ENCODE data around the gene SCRT2. TPM values are rescaled to one million over a fixed set of nuclear protein-coding genes. Genes with fewer than 3 reads are reported as not detected.
"Not testable (repeated sequence)": the region's sequence is repeated elsewhere in the genome, so short reads cannot be mapped to it uniquely, and the experiment has no call there.

Gene SCRT2
- total RNA-seq: not detected

- under 1% methylated on average over 20 of the region's 69 CpGs for WGBS
- peak within 1 kb of the TSS; percentile 24 to 38 (median 30) for H3K4me3 ChIP-seq
- peaks cover 20 to 24% (median 22%) of the 10 kb centered on the region in 4 donors for H3K4me1 ChIP-seq
- peaks cover 0 to 91% (median 38%) of the 10 kb centered on the region in 4 donors for H3K27me3 ChIP-seq
- DNase-seq (ENCODE audit: extremely low spot score): no peak
- no peak within 1 kb of the TSS for H3K27ac ChIP-seq (replicated peaks in 1 of 4)
- TF ChIP-seq POLR2AphosphoS5 (IDR thresholded peaks at IDR 0.05) (no peak), EP300 (IDR thresholded peaks at IDR 0.05) (no peak), CTCF (IDR thresholded peaks at IDR 0.05) (no peak), POLR2A (IDR thresholded peaks at IDR 0.05; ENCODE audit: low read depth) (no peak)
- H3K9me3 ChIP-seq: no peaks in the 10 kb centered on the region
- H3K36me3 ChIP-seq: no peaks in the 10 kb centered on the region
- intact Hi-C loops (cut with DNase I): no loop called here
Observed at GRCh38 chr20:675453-676314, at the start of gene SCRT2. SCRT2 (minus strand) TSS chr20:675802; CDS start chr20:675601, 201 bp downstream.

GRCh38 chr20:724797-725196, 49.2 kb upstream of the SCRT2 start:
- DNase-seq (ENCODE audit: extremely low spot score); intact Hi-C loops (cut with DNase I): not testable (repeated sequence)
- 92% methylated on average over 5 of the region's 7 CpGs for WGBS

GRCh38 chr20:723756-724155, 48.2 kb upstream of the SCRT2 start:
- intact Hi-C loops (cut with DNase I): no loop called here
- H3K4me3 ChIP-seq: no peak overlapping the region
- H3K36me3 ChIP-seq: no peaks in the 10 kb centered on the region
- H3K4me1 ChIP-seq: peaks cover 9 to 12% (median 11%) of the 10 kb centered on the region in 4 donors
- no peaks in the 10 kb centered on the region for H3K9me3 ChIP-seq
- DNase-seq (ENCODE audit: extremely low spot score): no peak
- H3K27me3 ChIP-seq: peaks cover 0 to 100% (median 26%) of the 10 kb centered on the region in 4 donors
- 84% methylated on average over 3 of the region's 8 CpGs for WGBS
- no peak for TF ChIP-seq POLR2AphosphoS5 (IDR thresholded peaks at IDR 0.05)
- TF ChIP-seq CTCF (IDR thresholded peaks at IDR 0.05): no peak
- no peak for TF ChIP-seq EP300 (IDR thresholded peaks at IDR 0.05)
- no peak for TF ChIP-seq POLR2A (IDR thresholded peaks at IDR 0.05; ENCODE audit: low read depth)
- H3K27ac ChIP-seq (replicated peaks in 1 of 4): no peak overlapping the region

More at GRCh38 chr20:724797-725196, 49.2 kb upstream of the SCRT2 start:
- H3K4me3 ChIP-seq; H3K36me3 ChIP-seq; H3K9me3 ChIP-seq; H3K27ac ChIP-seq (replicated peaks in 1 of 4): not testable (repeated sequence)
- peaks cover 9 to 12% (median 12%) of the 10 kb centered on the region in 4 donors for H3K4me1 ChIP-seq
- H3K27me3 ChIP-seq: peaks cover 0 to 100% (median 31%) of the 10 kb centered on the region in 4 donors

GRCh38 chr20:722822-723644, 47.4 kb upstream of the SCRT2 start:
- DNase-seq (ENCODE audit: extremely low spot score): no peak
- Histone ChIP-seq H3K9me3 (no peaks in the 10 kb centered on the region), H3K27ac (replicated peaks in 1 of 4) (no peak overlapping the region), H3K4me3 (no peak overlapping the region), H3K27me3 (peaks cover 0 to 96% (median 19%) of the 10 kb centered on the region in 4 donors), H3K4me1 (peaks cover 2 to 4% (median 4%) of the 10 kb centered on the region in 4 donors), H3K36me3 (no peaks in the 10 kb centered on the region)
- intact Hi-C loops (cut with DNase I): no loop called here
- TF ChIP-seq POLR2AphosphoS5 (IDR thresholded peaks at IDR 0.05) (no peak), EP300 (IDR thresholded peaks at IDR 0.05) (no peak), CTCF (IDR thresholded peaks at IDR 0.05) (no peak), POLR2A (IDR thresholded peaks at IDR 0.05; ENCODE audit: low read depth) (no peak)
- whole genome bisulfite sequencing: 78% methylated on average over 9 of the region's 11 CpGs

- 77% methylated on average over 4 of the region's 4 CpGs for WGBS
- Histone ChIP-seq H3K4me1 (no peaks in the 10 kb centered on the region), H3K36me3 (no peaks in the 10 kb centered on the region), H3K9me3 (no peaks in the 10 kb centered on the region), H3K27ac (replicated peaks in 1 of 4) (no peak overlapping the region), H3K4me3 (no peak overlapping the region), H3K27me3 (peaks cover 0 to 96% (median 13%) of the 10 kb centered on the region in 4 donors)
- intact Hi-C loops (cut with DNase I): no loop called here
- TF ChIP-seq POLR2A (IDR thresholded peaks at IDR 0.05; ENCODE audit: low read depth): no peak
- TF ChIP-seq EP300 (IDR thresholded peaks at IDR 0.05): no peak
- no peak for TF ChIP-seq CTCF (IDR thresholded peaks at IDR 0.05)
- TF ChIP-seq POLR2AphosphoS5 (IDR thresholded peaks at IDR 0.05): no peak
- DNase-seq (ENCODE audit: extremely low spot score): no peak
Observed at GRCh38 chr20:721876-722275, 46.3 kb upstream of the SCRT2 start.

All from esophagus muscularis mucosa (tissue), 4 donors.